Choroid plexus epithelial cell (primary cell): ENCODE measurements around the gene ADAT1.

Experiments
- DNase-seq: peaks from one replicate; pipeline ENCODE4 v3.0.0-alpha.2; 2010; ENCODE audit warnings: low read depth
- H3K4me3 ChIP-seq: 2 replicates; pipeline ENCODE4 v1.5.1; 2011; ENCODE audit warnings: low read depth, mild to moderate bottlenecking, control low read depth, low read length, moderate library complexity
- CTCF ChIP-seq: conservative IDR thresholded peaks from 2 replicates; pipeline ENCODE4 v1.5.1; 2011; ENCODE audit warnings: low read depth, mild to moderate bottlenecking, control low read depth, inconsistent platforms, low read length, moderate library complexity

ADAT1 gene

GRCh38 chr16:75632857-75633256 lies 9.8 kb upstream of the ADAT1 start:
- no peak overlapping the region for H3K4me3 ChIP-seq
- DNase-seq = no peak
- no peak for TF ChIP-seq CTCF

GRCh38 chr16:75630052-75630451 lies 7.0 kb upstream of the ADAT1 start:
- no peak for TF ChIP-seq CTCF
- no peak overlapping the region for H3K4me3 ChIP-seq
- no peak for DNase-seq

- no peak overlapping the region for H3K4me3 ChIP-seq
- no peak for DNase-seq
- TF ChIP-seq CTCF = no peak
Measured at GRCh38 chr16:75629132-75629531, 6.1 kb upstream of the ADAT1 start.

GRCh38 chr16:75628351-75628750 lies 5.3 kb upstream of the ADAT1 start:
- H3K4me3 ChIP-seq = no peak overlapping the region
- no peak for TF ChIP-seq CTCF
- DNase-seq = no peak

- no peak for TF ChIP-seq CTCF
- no peak overlapping the region for H3K4me3 ChIP-seq
- peak; percentile 76 for DNase-seq
Measured at GRCh38 chr16:75627851-75628250, 4.8 kb upstream of the ADAT1 start.

GRCh38 chr16:75626806-75627205 lies 3.7 kb upstream of the ADAT1 start:
- no peak overlapping the region for H3K4me3 ChIP-seq
- no peak for TF ChIP-seq CTCF
- DNase-seq = no peak

- peak; percentile 52 for DNase-seq
- no peak overlapping the region for H3K4me3 ChIP-seq
- TF ChIP-seq CTCF = no peak
Measured at GRCh38 chr16:75624921-75625334, 1.8 kb upstream of the ADAT1 start.
